Mammary epithelial cell (primary cell): ENCODE results near the gene FSTL4.

Experiments used
- EZH2 ChIP-seq: IDR thresholded peaks from 2 replicates; pipeline ENCODE4 v1.6.1; 2012; ENCODE audit warnings: low read length, inconsistent platforms, borderline replicate concordance
- TF ChIP-seq, protein P1 (sequence below), 2 donors: IDR thresholded peaks in 1 of 2; conservative IDR thresholded peaks in 1 of 2; 2 replicates each; pipeline ENCODE4 v1.5.1; 2011 to 2012; ENCODE audit warnings: inconsistent platforms in 2 of 2, low read length in 2 of 2, mild to moderate bottlenecking in 2 of 2, control low read depth in 1 of 2, low read depth in 1 of 2; ENCODE audit not compliant: insufficient read depth in 1 of 2; ENCODE audit errors: extremely low read depth in 1 of 2

DNA sequence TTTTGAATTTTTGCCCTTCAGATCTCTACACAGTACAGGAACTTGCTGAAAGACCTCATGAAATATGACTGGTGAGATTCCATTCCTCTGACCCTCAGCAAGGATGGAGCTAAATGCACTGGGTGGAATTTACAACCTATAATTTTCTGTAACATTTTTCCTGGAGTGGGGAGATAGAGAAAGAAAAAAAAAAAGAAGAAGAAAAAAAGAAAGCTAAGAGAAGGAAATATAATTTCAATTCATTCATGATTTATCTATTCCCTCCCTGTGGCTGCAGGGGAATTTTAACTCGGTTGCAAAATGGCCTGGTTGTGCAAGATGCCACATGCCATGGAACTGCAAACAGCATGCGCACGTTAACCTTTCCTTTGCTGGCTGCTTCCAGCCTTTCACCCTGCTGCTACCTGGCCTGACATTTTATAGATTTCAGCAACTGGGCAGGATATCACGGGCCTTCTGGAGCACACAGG lies 155.4 kb downstream of the FSTL4 start:
- TF ChIP-seq, protein P1, sequence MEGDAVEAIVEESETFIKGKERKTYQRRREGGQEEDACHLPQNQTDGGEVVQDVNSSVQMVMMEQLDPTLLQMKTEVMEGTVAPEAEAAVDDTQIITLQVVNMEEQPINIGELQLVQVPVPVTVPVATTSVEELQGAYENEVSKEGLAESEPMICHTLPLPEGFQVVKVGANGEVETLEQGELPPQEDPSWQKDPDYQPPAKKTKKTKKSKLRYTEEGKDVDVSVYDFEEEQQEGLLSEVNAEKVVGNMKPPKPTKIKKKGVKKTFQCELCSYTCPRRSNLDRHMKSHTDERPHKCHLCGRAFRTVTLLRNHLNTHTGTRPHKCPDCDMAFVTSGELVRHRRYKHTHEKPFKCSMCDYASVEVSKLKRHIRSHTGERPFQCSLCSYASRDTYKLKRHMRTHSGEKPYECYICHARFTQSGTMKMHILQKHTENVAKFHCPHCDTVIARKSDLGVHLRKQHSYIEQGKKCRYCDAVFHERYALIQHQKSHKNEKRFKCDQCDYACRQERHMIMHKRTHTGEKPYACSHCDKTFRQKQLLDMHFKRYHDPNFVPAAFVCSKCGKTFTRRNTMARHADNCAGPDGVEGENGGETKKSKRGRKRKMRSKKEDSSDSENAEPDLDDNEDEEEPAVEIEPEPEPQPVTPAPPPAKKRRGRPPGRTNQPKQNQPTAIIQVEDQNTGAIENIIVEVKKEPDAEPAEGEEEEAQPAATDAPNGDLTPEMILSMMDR (conservative IDR thresholded peaks at IDR 0.05 in 1 of 2, IDR thresholded peaks at IDR 0.05 in 1 of 2; ENCODE audit: extremely low read depth in 1 of 2, insufficient read depth in 1 of 2, low read depth in 1 of 2, low read length in 2 of 2) = no peak
- TF ChIP-seq EZH2 = no peak
